K562 (cell line): ENCODE measurements around the gene PPP3CA. TPM values are rescaled to one million over a fixed set of nuclear protein-coding genes. Genes with fewer than 3 reads are reported as not detected.

ENCODE experiments used
- ARID1B ChIP-seq: fragments of 450-650 bp; IDR thresholded peaks from 2 replicates; pipeline ENCODE4 v1.6.1; 2016; ENCODE audit warnings: antibody characterized with exemption, mild to moderate bottlenecking, inconsistent platforms
- BCL6 ChIP-seq: fragments of 250-450 bp; sonication (Bioruptor Pico); IDR thresholded peaks from 2 replicates; pipeline ENCODE4 v1.4.0; 2020
- CBX8 ChIP-seq: fragments of 200-600 bp; sonication (generic); IDR thresholded peaks from 2 replicates; pipeline ENCODE4 v1.6.1; 2012; ENCODE audit warnings: borderline replicate concordance, mixed run types, low read depth, mild to moderate bottlenecking, moderate library complexity, mixed read lengths, low read length, control low read depth, inconsistent platforms; ENCODE audit not compliant: poor library complexity, severe bottlenecking; ENCODE audit errors: extremely low read depth
- CREM ChIP-seq: IDR thresholded peaks from 2 replicates; pipeline ENCODE4 v1.6.1; 2014; ENCODE audit warnings: antibody characterized with exemption, low read depth
- ELF4 ChIP-seq: fragments of 450-650 bp; formaldehyde crosslinking; IDR thresholded peaks from 2 replicates; pipeline ENCODE4 v1.4.0; 2022; ENCODE audit warnings: missing genetic modification characterization
- EP400 ChIP-seq: fragments of 450-650 bp; IDR thresholded peaks from 2 replicates; pipeline ENCODE4 v1.6.1; 2017; ENCODE audit warnings: antibody characterized with exemption, mild to moderate bottlenecking, moderate library complexity
- FOXJ3 ChIP-seq: sonication (generic); formaldehyde crosslinking; IDR thresholded peaks from 2 replicates; pipeline ENCODE4 v1.4.0; 2020; ENCODE audit warnings: mild to moderate bottlenecking, missing genetic modification reagents
- LCOR ChIP-seq: sonication (generic); formaldehyde crosslinking; IDR thresholded peaks from 2 replicates; pipeline ENCODE4 v1.8.0; 2022; ENCODE audit warnings: mild to moderate bottlenecking, missing genetic modification reagents
- LEF1 ChIP-seq: fragments of 450-650 bp; IDR thresholded peaks from 2 replicates; pipeline ENCODE4 v1.6.1; 2016; ENCODE audit warnings: mild to moderate bottlenecking
- NEUROD1 ChIP-seq: fragments of 150-350 bp; IDR thresholded peaks from 2 replicates; pipeline ENCODE4 v1.6.1; 2014; ENCODE audit warnings: borderline replicate concordance, low read length, low read depth; ENCODE audit not compliant: partially characterized antibody
- POLR2G ChIP-seq: fragments of 200-400 bp; formaldehyde crosslinking; IDR thresholded peaks from 2 replicates; pipeline ENCODE4 v1.6.1; 2017; ENCODE audit warnings: low read depth, mild to moderate bottlenecking, antibody characterized with exemption, low read length, moderate library complexity
- RAD21 ChIP-seq, 2 experiments: fragments of 250-450 bp in 1 of 2; fragments of 450-650 bp in 1 of 2; sonication (Bioruptor Pico) in 1 of 2; formaldehyde crosslinking in 1 of 2; IDR thresholded peaks in 1 of 2; conservative IDR thresholded peaks in 1 of 2; 2 replicates each; pipeline versions ENCODE4 v1.4.0 to v1.8.0; 2020 to 2022; ENCODE audit warnings: mild to moderate bottlenecking in 2 of 2, moderate library complexity in 1 of 2
- RFX5 ChIP-seq: IDR thresholded peaks from 2 replicates; pipeline ENCODE4 v1.6.1; 2011; ENCODE audit warnings: low read depth, mild to moderate bottlenecking, improper control_type of control experiment, low read length
- SMARCA5 ChIP-seq: fragments of 450-650 bp; IDR thresholded peaks from 2 replicates; pipeline ENCODE4 v1.6.1; 2016
- SP1 ChIP-seq: sonication (generic); formaldehyde crosslinking; IDR thresholded peaks from 2 replicates; pipeline ENCODE4 v1.8.1; 2022; ENCODE audit warnings: mild to moderate bottlenecking, missing genetic modification reagents
- TEAD1 ChIP-seq, 2 experiments: fragments of 450-650 bp in 1 of 2; sonication (generic) in 1 of 2; formaldehyde crosslinking; IDR thresholded peaks; 2 replicates each; pipeline versions ENCODE4 v1.4.0 to v1.8.0; 2020 to 2022; ENCODE audit warnings: mild to moderate bottlenecking in 2 of 2, missing genetic modification reagents in 1 of 2
- ZFPM2 ChIP-seq: fragments of 250-450 bp; sonication (Bioruptor Pico); IDR thresholded peaks from 2 replicates; pipeline ENCODE4 v1.5.1; 2022; ENCODE audit warnings: mild to moderate bottlenecking
- polyA plus RNA-seq, 8 experiments: library from polyadenylated mRNA; depleted of rRNA in 4 of 8; stranded (reverse) in 5 of 8; unstranded in 3 of 8; fragments of >200 nt; fragmentation: Nextera tagmentation in 2 of 8; fragmentation: Illumina TruSeq in 1 of 8; extraction: Ambion mirVana in 2 of 8; extraction: Trizol in 1 of 8; gene quantifications; 2 replicates each; pipeline versions ENCODE4 v1.2.1 to v1.2.3, GENCODE V29; 2011 to 2014; ENCODE audit warnings: inconsistent platforms in 1 of 8, missing spikeins in 1 of 8
- total RNA-seq, 7 experiments: library from RNA; depleted of rRNA in 6 of 7; stranded (reverse); fragments of >200 nt in 6 of 7; fragmentation: Illumina TruSeq in 2 of 7; extraction: Trizol in 2 of 7; gene quantifications; 2 replicates each; pipeline versions ENCODE4 v1.2.1 to v1.2.3, GENCODE V29; 2011 to 2021; ENCODE audit warnings: low replicate concordance in 1 of 7
- TF ChIP-seq, protein P1 (sequence below): sonication (generic); formaldehyde crosslinking; IDR thresholded peaks from 2 replicates; pipeline ENCODE4 v1.8.0; 2022; ENCODE audit warnings: mild to moderate bottlenecking, missing genetic modification reagents
- TF ChIP-seq, protein P2 (sequence below): sonication (generic); formaldehyde crosslinking; IDR thresholded peaks from 2 replicates; pipeline ENCODE4 v1.8.0; 2022; ENCODE audit warnings: mild to moderate bottlenecking, missing genetic modification reagents
- TF ChIP-seq, protein P3 (sequence below), 2 experiments: fragments of 450-650 bp; conservative IDR thresholded peaks; 2 replicates each; pipeline ENCODE4 v1.6.1; 2017; ENCODE audit warnings: mild to moderate bottlenecking in 2 of 2, moderate library complexity in 2 of 2
- TF ChIP-seq, protein P4 (sequence below): fragments of 450-650 bp; formaldehyde crosslinking; IDR thresholded peaks from 2 replicates; pipeline ENCODE4 v1.4.0; 2022; ENCODE audit warnings: missing genetic modification characterization

The PPP3CA gene
- total and polyA plus RNA-seq, 9 of the 15 experiments (the other 6 are each of a cell fraction or from before 2014, with no cell fraction given), result 0.94 to 3.2 (median 1.6) TPM

DNA sequence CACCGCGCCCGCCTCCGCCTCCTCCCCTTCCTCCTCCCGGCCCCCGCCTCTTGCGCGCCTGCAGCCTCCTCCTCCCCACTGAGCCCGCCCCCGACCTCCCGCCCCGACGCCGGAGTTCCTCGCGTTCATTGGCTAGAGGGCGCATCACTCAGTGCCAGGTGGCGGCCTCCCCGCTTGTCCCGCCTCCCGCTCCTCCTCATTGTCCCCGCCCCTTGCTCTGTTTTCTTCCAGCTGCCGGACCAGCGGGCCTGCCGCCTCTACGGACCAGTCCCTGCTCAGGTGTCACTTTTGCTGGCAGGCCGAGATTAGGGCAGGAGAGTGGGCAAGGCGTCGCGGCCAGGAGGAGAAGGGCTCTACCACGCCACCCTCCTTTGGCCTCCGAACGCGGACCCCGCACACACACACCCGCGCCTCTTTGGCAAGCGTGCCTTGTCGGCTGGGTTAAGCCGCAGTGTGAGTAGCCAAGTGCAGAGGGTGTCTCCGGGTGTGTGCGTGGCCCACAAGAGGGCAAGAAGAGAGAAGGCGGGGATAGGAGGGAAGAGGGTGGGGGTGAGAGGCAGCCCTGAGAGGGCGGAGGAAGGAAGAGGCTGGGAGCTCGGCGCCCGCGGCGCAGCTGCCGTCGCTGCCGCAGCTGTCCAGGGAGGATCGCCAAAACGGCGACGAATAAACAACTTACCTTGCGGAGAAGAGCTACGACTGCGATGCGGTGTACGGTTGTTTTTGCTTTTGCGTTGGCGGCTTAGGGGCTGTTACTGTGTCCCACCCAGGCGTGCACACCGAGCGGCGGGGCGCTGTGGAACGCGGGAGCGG, 436 bp upstream of the PPP3CA start (continued):
- TF ChIP-seq, protein P1, sequence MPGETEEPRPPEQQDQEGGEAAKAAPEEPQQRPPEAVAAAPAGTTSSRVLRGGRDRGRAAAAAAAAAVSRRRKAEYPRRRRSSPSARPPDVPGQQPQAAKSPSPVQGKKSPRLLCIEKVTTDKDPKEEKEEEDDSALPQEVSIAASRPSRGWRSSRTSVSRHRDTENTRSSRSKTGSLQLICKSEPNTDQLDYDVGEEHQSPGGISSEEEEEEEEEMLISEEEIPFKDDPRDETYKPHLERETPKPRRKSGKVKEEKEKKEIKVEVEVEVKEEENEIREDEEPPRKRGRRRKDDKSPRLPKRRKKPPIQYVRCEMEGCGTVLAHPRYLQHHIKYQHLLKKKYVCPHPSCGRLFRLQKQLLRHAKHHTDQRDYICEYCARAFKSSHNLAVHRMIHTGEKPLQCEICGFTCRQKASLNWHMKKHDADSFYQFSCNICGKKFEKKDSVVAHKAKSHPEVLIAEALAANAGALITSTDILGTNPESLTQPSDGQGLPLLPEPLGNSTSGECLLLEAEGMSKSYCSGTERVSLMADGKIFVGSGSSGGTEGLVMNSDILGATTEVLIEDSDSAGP (CRISPR knock-in tag), result peak; percentile 68; the same call in 1 of the 2 replicates
- TF ChIP-seq BCL6 (CRISPR knock-in tag) (no peak), SP1 (CRISPR knock-in tag) (peak; percentile 80), CREM (peak; percentile 59), RAD21 (CRISPR knock-in tag; conservative IDR thresholded peaks at IDR 0.05 in 1 of 2, IDR thresholded peaks at IDR 0.05 in 1 of 2) (peak in 1 of 2 experiments; percentile 23; a peak in 2 of 4 replicates), ARID1B (0 out of 2 replicates have a peak, but pooled peaks have one; percentile 14), SMARCA5 (no peak), LCOR (0 out of 2 replicates have a peak, but pooled peaks have one; percentile 55), FOXJ3 (CRISPR knock-in tag) (no peak), ELF4 (CRISPR knock-in tag) (0 out of 2 replicates have a peak, but pooled peaks have one; percentile 33), ZFPM2 (CRISPR knock-in tag) (no peak), NEUROD1 (peak; percentile 26), RFX5 (no peak), TEAD1 (CRISPR knock-in tag; IDR thresholded peaks at IDR 0.05) (no peak), CBX8 (no peak), POLR2G (peak; percentile 69; the same call in 1 of the 2 replicates), LEF1 (0 out of 2 replicates have a peak, but pooled peaks have one; percentile 20), EP400 (peak; percentile 25; the same call in 1 of the 2 replicates)
- TF ChIP-seq, protein P2, sequence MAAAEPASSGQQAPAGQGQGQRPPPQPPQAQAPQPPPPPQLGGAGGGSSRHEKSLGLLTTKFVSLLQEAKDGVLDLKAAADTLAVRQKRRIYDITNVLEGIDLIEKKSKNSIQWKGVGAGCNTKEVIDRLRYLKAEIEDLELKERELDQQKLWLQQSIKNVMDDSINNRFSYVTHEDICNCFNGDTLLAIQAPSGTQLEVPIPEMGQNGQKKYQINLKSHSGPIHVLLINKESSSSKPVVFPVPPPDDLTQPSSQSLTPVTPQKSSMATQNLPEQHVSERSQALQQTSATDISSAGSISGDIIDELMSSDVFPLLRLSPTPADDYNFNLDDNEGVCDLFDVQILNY (CRISPR knock-in tag), result 0 out of 2 replicates have a peak, but pooled peaks have one; percentile 80
- TF ChIP-seq, protein P3, sequence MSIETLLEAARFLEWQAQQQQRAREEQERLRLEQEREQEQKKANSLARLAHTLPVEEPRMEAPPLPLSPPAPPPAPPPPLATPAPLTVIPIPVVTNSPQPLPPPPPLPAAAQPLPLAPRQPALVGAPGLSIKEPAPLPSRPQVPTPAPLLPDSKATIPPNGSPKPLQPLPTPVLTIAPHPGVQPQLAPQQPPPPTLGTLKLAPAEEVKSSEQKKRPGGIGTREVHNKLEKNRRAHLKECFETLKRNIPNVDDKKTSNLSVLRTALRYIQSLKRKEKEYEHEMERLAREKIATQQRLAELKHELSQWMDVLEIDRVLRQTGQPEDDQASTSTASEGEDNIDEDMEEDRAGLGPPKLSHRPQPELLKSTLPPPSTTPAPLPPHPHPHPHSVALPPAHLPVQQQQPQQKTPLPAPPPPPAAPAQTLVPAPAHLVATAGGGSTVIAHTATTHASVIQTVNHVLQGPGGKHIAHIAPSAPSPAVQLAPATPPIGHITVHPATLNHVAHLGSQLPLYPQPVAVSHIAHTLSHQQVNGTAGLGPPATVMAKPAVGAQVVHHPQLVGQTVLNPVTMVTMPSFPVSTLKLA (conservative IDR thresholded peaks at IDR 0.05), result peak in 1 of 2 experiments; percentile 53; a peak in 2 of 4 replicates
- TF ChIP-seq, protein P4, sequence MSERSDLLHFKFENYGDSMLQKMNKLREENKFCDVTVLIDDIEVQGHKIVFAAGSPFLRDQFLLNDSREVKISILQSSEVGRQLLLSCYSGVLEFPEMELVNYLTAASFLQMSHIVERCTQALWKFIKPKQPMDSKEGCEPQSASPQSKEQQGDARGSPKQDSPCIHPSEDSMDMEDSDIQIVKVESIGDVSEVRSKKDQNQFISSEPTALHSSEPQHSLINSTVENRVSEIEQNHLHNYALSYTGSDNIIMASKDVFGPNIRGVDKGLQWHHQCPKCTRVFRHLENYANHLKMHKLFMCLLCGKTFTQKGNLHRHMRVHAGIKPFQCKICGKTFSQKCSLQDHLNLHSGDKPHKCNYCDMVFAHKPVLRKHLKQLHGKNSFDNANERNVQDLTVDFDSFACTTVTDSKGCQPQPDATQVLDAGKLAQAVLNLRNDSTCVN (CRISPR knock-in tag), result no peak
